Measurements from ENCODE around the gene SSTR5. TPM values are rescaled to one million over a fixed set of nuclear protein-coding genes. Genes with fewer than 3 reads are reported as not detected.

SSTR5 gene
- total RNA-seq, 1 donor from 2014 or later = not detected

DNA sequence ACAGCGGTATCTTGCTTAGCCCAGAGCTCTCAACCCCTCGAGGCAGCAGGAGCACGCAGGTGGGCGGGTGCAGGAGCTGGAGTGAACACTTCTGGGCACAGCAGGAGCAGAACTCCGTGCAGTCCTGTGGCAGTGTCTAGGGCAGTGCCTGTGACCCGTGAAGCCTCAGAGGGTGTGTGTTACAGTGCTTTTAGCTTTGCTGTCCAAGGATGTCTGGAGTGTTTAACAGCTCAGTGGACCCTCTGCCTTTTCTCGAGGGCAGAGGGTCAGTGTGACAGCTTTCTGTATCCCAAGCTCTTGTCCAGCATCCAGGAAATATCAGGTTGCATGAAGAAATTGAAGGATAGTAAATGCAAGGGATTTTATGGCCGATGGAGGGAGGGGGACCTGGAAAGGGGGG is 16.4 kb upstream of the SSTR5 start:
- intact Hi-C loops (cut with DNase I) = no loop called here
- ATAC-seq (no peak), DNase-seq (no peak)
- H3K27me3 ChIP-seq (ENCODE audit: low read depth) = peaks cover 38% of the 10 kb centered on the region
- no peaks in the 10 kb centered on the region for H3K36me3 ChIP-seq
- H3K9me3 ChIP-seq = no peaks in the 10 kb centered on the region
- no peak overlapping the region for H3K4me3 ChIP-seq
- no peaks in the 10 kb centered on the region for H3K4me1 ChIP-seq
- no peak overlapping the region for H3K27ac ChIP-seq
- TF ChIP-seq, protein P1, sequence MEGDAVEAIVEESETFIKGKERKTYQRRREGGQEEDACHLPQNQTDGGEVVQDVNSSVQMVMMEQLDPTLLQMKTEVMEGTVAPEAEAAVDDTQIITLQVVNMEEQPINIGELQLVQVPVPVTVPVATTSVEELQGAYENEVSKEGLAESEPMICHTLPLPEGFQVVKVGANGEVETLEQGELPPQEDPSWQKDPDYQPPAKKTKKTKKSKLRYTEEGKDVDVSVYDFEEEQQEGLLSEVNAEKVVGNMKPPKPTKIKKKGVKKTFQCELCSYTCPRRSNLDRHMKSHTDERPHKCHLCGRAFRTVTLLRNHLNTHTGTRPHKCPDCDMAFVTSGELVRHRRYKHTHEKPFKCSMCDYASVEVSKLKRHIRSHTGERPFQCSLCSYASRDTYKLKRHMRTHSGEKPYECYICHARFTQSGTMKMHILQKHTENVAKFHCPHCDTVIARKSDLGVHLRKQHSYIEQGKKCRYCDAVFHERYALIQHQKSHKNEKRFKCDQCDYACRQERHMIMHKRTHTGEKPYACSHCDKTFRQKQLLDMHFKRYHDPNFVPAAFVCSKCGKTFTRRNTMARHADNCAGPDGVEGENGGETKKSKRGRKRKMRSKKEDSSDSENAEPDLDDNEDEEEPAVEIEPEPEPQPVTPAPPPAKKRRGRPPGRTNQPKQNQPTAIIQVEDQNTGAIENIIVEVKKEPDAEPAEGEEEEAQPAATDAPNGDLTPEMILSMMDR (IDR thresholded peaks at IDR 0.05) = no peak

DNA sequence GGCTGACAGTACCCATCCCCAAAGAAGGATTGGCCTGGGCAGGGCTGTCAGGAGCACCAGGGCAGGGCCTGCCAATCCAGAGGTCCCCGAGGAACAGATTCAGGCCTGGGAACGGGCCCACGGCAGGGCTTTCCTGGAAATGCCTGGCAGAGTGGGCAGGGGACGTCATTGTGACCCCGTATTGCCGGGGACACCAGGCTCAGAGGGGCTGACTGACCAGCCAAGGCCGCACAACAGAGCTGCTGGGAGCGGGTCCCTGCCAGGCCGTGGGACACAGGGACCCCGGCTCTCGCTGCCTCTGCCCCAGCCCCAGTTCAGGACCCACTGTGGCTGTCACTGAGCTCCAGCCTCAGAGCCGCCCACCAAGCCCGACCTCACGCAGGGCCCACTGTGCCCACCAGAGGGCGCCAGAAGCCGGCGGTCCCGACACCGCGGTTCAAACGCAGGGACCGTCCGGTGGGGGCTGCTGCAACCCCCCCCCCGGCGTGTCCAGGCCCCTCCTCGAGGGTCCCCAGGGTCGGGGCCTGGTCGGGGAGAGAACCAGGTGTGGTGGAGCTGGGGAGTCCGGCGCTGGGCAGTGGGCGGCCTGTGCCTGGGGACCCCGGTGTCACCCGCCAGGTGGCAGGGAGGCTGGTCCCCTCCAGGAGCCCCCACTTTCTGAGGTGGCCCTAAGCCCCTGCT is 15.2 kb upstream of the SSTR5 start:
- TF ChIP-seq, protein P1 (IDR thresholded peaks at IDR 0.05) = peak; percentile 72
- H3K27ac ChIP-seq = no peak overlapping the region
- ATAC-seq (peak in 1 of 2 donors; percentile 40), DNase-seq (no peak)
- peaks cover 36% of the 10 kb centered on the region for H3K27me3 ChIP-seq (ENCODE audit: low read depth)
- H3K9me3 ChIP-seq = no peaks in the 10 kb centered on the region
- intact Hi-C loops (cut with DNase I) = no loop called here
- no peaks in the 10 kb centered on the region for H3K4me1 ChIP-seq
- no peak overlapping the region for H3K4me3 ChIP-seq
- no peaks in the 10 kb centered on the region for H3K36me3 ChIP-seq

DNA sequence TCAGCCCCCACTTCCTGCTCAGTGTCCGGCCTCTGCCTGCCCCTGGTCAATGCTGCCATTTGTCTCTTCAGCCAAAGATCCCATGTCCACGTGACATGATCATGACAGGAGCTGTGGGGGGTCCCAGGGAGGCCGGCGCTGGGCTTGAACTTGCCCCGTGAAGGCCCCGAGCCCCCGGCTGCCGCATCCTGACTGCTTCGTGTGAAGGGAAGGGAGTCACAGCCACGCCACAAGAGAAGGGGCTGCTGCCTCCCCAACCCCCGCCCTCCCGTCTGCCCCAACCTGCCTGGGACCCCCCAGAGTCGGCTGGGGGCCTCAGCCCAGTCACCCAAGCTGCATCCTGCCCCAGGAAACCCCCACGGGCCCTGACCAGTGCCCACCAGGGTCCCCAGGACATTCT is 14.3 kb upstream of the SSTR5 start:
- Histone ChIP-seq H3K4me1 (no peaks in the 10 kb centered on the region), H3K27ac (no peak overlapping the region), H3K36me3 (no peaks in the 10 kb centered on the region), H3K9me3 (no peaks in the 10 kb centered on the region), H3K27me3 (ENCODE audit: low read depth) (peaks cover 42% of the 10 kb centered on the region), H3K4me3 (no peak overlapping the region)
- DNase-seq = no peak
- intact Hi-C loops (cut with DNase I) = no loop called here
- no peak for ATAC-seq
- TF ChIP-seq, protein P1 (IDR thresholded peaks at IDR 0.05) = no peak

DNA sequence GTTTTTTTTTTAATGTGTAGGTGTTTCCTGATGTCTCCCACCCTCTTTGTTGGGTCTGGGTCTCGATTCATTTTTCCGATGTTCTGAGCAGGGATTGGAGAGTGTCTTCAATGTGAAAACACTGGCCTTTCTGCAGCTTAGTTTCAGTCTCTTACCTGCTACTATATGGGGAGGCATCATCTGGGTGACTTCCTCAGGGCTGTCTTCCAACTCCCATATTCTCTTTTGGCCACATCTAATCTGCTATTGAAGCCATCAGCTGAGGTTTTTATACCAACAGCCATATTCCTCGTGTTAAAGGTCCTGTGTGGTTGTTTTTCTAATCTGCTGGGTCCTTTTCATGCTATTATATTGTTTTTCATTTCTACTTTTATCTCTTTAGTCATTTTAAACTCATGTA is 13.2 kb upstream of the SSTR5 start:
- TF ChIP-seq, protein P1 (IDR thresholded peaks at IDR 0.05) = no peak
- Histone ChIP-seq H3K4me3 (no peak overlapping the region), H3K9me3 (no peaks in the 10 kb centered on the region), H3K36me3 (no peaks in the 10 kb centered on the region), H3K4me1 (no peaks in the 10 kb centered on the region), H3K27me3 (ENCODE audit: low read depth) (peaks cover 44% of the 10 kb centered on the region), H3K27ac (no peak overlapping the region)
- intact Hi-C loops (cut with DNase I) = no loop called here
- DNase-seq = no peak
- ATAC-seq = no peak

DNA sequence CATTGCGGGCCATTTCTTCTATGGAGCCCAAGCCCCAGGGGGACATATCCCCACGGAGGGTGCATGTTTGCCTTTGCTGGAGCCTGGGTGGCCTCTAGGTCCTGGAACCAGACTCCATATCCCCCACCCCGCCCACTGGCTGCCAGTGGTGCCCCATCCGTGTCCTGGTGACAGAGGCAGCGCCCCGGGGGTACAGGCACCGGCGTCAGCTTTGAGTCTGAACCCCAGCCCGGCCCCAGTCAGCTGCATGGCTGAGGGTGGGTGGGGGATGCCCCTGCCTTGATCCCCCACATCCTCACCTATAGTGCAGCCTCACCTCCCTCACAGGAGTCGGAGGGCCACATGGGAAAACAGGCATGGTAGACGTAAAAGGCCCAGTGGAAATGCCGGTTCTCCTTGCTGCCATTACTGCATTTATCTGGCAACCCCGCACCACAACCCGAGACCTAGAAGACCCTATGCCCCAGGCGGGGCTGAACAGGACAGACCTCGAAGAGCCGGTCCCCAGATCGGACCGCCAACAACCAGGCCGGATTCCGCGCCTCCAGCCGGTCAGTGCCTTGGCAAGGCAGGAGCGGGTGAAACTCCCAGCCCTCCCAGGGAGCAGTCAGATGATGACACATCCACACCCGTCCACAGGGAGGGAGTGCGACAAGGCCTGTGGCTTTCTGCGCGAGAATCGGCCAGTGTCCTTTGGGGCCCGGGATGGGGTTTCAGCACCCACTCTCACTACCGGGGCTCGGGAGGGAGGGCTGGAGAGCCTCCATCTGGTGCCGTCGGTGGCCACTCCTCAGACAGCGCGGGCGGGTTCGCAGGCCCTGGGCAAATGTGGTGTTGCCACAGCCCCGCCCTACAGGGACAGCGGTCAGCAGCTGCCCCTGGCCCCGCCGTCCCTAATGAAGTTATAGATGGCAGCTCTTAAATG is 11.9 kb upstream of the SSTR5 start:
- Histone ChIP-seq H3K36me3 (no peaks in the 10 kb centered on the region), H3K27ac (no peak overlapping the region), H3K9me3 (no peaks in the 10 kb centered on the region), H3K4me1 (no peaks in the 10 kb centered on the region), H3K4me3 (no peak overlapping the region), H3K27me3 (ENCODE audit: low read depth) (peaks cover 45% of the 10 kb centered on the region)
- DNase-seq (no peak), ATAC-seq (no peak)
- intact Hi-C loops (cut with DNase I) = no loop called here
- TF ChIP-seq, protein P1 (IDR thresholded peaks at IDR 0.05) = no peak
